ENCODE results near the gene JMJD4.

JMJD4 gene

DNA sequence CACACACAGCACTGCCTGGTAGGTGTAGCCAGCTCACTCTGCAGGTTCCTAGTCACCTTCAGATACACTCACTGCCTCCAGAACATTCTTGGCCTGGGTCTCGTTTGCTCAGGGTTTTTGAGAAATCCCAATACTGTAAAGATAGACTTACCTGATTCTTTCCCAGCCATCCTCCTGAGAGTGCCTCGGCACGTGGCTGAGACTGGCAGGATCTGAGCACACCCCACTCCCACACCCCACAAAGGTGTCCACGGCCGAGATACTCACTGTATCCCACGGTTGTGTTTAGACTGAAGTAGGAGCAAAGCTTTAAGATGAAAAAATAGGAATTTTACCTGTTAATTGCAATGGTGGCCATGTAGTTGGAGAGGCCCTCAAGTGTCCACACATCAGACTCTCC lies 33.5 kb upstream of the JMJD4 start:
- no peak for DNase-seq

DNA sequence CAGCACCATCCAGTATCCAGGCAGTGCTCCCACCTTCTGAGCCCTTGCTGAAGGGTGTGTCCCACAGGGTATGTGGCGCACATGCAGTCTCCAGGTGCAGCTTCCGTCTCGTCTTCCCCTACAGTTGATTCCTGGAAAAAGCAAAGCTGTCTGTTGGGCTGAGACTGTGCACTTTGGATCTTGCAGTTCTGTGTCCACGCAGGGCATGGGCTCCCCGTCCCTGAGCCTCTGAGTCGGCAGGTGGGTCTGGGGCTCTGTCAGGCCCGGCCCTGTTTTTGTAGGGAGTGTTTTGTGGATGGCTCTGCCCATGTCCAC lies 33.0 kb upstream of the JMJD4 start:
- no peak for DNase-seq

DNA sequence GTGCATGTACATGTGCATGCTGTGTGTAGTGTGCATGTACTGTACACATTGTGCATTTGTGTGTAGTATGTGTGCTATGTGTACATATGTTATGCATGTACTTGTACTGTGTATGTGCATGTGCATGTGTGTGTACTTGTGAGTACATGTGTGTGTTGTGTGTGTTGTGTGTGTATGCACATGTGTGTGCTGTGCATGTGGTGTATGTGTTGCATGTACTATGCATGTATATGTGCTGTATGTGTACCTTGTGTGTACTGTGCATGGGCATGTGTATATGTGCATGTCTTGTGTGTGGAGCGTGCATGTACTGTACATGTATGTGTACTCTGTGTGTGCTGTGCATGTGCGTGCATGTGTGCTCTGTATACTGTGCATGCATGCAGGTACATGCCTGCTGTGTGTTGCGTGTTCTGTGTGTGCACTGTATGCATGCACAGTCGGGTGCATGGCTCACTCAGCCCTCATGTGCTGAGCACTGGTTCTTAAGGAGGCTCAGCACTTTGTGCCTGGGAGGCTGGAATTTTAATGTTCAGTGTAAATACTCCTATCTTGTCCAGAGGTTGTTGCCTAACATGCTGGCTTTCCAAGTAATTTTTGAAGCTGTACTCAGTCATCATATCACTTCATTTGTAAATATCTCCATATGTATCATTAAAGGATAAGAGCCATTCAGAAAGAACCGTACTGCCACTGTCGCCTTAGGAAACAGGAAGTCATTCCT lies 32.5 kb upstream of the JMJD4 start:
- DNase-seq = no peak

DNA sequence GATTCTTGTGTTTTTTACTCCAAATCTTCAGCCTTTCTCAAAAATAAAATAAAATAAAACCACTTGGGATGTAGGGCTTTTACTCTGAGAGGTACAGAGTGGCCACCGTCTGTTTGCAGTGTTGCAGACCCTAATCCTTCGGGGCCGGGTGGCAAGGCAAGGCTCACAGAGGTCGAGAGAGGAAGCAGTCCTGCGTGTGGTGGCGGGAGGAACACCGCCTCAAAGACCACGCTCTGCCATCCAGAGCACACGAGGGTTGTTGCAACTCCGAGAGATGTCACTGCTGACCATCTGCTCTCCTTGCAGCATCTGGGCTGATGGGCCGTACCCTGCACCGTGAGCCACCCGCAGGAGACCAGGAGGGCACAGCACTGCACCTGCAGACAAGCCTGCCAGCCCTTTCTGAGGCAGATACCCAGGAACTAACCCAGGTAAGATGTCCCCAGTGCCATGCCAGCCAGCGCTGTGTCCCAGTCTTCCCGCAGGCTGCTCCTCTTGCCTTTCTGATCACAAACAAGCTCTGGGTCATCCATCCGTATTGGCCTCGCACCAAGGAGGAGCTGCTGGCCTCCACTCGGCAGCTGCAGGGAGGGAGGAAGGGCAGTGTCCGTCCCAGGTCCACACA lies 31.7 kb upstream of the JMJD4 start:
- no peak for DNase-seq

DNA sequence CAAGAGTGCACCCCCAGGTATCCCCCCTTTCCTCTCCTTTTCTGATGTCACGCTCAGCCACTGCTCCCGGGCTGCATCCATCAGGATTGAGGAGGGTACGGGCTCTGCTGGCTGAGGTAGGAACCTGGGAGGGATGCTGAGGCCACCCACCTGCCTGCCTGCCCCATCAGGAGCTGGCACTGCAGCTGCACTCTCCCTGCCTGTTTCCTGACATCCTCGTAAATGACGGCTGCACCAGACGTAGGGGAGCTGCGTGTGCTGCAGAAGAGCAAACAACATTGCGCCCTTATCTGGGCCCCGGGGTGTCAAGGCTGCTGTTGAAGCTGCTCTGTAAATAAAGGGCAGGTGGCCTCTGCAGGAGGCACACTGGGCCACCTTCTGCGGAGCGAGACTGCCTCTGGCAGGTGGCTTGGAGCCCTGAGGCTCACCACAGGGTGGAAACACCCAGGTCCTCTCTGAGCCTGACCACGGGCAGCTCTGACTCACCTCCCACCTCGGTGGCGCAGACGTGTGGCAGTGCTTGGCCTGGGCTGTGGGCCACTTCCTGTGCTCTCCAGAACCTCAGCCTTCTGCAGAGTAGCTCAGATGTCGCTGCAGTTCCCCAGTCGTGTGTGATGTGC lies 31.0 kb upstream of the JMJD4 start:
- DNase-seq = no peak

DNA sequence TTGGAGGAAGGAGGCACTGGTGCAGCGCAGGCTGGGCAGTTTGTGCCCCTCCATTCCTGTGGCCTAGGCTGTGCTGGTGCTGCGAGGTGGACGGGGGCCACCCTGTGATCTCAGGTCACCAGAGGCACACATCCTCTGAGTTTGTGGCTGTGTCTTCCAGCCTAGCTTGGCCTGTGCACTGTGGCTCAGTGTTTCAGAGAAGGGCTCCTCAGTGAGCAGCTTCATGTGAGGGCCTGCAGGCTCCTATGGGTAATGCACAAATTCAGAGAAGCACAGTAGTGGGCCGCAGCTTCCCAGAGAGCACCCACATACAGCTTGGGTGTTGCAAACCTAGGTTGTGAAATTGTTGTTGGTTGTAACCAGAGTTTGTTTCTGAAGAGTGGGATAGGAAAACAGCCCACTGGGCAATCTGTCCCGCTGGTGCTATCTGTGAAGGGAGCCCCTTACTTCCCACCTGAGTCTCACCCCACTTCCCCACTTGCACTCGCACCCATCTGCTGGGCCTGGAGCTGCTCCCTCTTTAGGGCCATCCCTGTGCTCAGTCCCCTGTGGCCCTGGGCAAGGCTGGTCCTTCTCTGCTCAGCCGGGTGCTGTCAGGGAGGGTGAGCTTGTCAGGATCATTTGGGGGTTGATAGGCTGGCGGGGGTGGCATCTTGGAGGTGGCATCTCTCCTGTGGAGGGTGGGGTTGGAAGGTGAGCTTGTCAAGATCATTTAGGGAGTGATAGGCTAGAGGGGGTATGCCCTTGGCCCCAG lies 30.3 kb upstream of the JMJD4 start:
- no peak for DNase-seq

DNA sequence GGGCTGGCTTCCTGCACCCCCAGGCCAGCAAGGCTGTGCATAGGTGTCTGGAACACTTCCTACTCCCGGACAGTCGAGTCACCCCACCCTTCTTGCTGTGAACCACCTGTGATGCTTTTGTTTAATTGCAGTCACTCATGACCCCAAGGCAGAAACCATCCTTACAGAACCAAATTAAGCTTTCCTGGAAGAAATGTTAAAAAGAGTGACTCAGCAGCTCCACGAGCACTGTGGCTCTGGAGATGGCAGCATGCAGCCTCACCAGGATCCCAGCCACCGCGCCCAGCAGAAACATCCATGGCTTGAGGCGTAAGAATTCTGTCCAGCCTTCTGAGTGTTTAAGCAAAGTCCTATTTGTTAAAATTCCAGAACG lies 28.9 kb upstream of the JMJD4 start:
- DNase-seq = no peak

DNA sequence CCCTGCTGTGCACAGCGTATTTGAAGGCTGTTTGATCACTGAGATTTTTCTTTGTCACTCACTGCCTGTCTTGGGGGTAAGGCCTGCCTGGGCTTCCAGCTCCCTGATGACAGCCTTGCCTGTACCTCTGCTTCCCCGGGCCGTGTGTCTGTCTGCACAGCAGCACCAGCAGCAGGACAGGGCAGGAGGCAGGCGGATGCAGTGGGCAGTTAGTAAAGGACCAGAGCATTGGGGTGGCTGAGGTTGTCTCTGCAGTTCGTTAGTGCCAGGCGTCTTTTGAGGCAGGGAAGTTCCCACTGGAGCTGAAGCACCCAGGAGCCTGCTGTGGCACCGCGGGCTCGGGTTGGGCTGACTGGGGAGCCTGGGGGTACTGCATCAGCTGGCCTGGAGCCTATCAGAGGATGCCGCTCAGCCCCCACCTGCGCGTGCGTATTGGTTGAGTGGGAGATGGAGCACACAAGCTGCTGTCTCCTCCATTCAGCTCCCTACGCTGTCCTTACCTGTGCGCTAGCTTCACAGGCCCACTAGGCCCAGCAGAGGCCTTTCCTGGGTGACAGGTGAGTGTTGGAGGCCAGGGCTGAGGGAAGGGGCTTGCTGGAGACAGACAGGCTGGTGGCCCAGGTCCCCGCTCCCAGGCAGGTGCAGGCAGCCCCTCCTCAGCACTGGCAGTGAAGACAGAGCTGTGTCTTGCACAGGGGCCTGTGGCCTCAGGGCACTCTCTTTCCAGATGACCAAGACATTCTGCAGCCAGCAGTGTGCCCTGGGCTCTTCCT lies 28.3 kb upstream of the JMJD4 start:
- DNase-seq = no peak

DNA sequence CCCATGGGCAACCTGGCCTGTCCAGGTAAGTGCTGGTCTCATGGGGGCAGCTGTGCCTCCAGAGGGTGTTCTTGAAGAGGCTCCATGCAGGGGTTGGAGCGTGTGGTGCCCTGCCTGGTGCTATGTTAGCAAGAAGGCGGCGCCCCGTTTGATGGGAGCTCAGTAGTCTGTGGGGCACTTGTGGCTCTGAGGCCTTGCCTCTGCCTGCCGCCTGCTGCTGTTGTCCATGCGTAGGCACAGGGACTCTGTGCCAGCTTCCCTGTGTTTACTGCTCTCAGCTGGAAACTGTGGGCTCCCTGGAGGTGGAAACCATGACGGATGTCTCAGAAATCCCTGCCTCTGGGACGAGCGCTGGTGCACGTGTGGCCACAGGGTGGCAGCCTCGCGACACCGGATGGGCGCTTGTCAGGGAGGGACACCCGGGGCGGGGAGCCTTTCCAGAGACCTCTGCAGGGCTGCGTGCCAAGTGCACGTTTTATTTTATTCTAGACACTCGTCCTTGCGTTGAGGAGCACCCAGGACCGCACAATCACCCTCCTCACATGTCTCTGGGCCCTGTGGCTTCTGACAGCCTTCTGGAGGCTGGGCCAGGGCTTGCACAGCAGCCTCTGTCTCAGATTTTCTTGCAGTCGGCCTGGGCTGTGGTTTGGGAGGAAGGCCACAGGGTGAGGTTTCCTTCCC lies 27.3 kb upstream of the JMJD4 start:
- peak; percentile 52 for DNase-seq

DNA sequence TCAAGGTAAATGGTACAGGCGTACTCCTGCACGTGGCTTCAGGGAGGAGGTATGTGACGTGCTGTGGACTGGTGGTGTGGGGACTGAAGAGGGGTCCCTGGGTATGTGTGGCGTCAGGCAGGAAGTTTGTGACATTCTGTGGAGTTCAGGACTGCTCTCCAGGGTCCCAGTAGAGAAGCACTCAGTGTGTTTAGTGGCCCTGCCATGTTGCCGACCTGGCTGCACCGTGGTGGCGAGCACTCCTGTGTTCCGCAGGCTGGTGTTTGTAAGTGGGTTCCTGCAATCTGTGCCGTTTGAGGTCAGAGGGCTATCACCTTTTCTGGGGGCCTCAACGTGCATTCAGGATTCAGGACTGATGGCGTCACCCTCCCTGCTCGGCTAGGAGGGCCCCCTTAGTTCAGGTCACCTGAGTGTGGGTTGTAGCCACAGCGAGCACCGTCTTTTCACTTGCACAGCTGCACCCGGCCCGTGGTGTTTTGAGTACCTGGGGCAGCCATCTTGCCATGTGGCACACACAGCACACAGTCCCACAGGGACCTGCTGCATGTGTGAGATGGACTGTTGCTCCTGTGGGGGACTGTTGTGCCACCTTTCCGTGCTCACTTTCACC lies 26.6 kb upstream of the JMJD4 start:
- no peak for DNase-seq

DNA sequence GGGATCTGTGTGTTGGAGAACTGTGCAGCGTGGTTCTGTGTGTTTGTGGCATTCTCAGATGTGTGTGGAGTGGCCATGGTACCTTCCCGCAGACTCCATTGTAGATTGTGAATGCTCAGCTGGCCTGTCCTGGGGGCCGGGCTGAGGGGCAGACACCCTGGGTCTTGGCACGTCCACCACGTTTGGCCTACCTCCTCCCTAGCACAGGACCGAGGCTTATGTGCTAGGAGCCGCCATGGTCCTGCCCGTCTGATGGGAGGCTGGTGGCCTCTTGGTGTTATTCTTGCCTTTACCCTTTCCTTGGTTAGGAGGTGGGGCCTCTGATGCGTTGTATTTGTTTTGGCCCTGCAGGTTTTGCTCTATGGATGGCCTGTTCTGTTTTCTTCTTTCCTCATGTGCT lies 25.3 kb upstream of the JMJD4 start:
- DNase-seq = no peak

DNA sequence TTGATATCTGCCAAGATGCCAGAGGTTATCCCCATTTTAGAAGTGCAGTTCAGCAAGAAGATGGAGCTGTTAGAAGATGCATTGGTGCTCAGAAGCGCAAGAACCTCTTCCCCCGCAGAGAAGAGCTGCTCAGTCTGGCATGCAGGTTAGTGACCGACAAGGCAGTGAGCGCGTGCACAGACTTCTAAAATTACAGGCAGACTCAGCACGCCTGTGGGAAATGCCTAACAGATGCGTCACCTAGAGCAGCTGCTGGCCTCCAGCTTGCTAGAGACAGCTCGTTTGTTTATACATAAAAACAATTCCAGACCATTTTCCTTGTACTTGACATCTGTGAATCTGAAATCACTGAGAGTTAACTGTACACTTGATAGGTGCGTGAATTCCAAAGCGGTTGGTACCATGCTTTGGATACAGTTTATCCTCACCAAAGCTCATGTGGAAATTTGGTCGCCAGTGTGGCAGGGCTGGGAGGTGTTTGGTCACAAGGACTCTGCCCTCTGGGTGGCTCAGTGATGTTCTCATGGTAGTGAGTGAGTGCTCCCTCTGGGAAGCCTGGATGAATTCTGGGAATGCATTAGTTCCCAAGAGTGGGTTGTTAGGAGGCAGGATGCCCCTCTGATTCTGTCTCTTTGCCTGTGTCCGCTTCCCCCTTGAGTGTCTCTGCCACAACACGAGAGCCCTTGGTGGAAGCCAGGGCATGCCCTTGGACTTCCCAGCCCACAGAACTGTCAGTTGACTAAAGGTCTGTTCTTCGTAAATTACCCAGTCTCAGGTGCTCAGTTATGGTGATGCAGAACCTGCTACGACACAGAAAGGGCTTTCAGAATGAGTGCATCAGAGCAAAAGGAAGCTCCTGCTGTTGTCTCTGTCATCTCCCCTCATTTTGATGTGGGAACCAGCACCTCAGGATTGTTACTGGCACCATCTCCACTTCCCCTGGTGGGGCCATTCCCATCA lies 24.5 kb upstream of the JMJD4 start:
- DNase-seq = no peak

DNA sequence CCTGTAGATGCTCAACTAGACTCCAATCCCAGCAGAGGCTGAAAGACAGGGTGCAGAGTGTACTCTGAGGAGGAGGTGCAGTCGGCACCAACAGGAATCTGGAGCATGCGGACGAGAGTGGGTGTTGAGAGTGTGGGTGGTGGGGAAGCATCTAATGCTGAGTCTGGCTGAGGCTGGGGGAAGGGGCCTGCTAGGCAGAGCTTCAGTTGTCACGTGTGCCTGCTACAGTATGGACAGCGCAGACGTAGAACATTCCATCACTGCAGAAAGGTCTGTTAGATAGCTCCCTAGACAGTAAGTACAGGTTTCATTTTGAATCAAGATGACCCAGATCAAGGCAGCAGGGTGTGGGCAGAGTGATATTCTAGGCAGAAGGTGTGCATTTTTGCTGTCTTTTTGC lies 23.3 kb upstream of the JMJD4 start:
- DNase-seq = no peak

DNA sequence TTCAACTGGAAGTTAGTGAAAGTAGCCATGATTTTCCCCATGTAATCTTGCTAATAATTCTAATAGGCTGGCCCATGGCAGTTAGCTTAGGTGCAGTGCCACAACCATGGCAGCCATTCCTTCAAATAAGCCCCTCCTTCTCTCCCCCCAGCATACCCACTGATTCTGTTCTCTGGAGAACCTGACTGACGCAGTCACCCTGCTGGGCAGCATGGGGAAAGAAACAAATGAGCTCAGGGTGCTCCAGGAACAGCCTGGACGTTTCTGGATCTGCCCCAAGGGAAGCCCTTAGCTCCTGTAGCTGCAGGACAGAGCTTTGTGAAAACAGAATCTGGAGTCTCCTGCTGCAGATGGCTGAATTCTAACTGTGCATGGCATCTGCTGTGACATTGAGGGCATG lies 22.7 kb upstream of the JMJD4 start:
- no peak for DNase-seq

DNA sequence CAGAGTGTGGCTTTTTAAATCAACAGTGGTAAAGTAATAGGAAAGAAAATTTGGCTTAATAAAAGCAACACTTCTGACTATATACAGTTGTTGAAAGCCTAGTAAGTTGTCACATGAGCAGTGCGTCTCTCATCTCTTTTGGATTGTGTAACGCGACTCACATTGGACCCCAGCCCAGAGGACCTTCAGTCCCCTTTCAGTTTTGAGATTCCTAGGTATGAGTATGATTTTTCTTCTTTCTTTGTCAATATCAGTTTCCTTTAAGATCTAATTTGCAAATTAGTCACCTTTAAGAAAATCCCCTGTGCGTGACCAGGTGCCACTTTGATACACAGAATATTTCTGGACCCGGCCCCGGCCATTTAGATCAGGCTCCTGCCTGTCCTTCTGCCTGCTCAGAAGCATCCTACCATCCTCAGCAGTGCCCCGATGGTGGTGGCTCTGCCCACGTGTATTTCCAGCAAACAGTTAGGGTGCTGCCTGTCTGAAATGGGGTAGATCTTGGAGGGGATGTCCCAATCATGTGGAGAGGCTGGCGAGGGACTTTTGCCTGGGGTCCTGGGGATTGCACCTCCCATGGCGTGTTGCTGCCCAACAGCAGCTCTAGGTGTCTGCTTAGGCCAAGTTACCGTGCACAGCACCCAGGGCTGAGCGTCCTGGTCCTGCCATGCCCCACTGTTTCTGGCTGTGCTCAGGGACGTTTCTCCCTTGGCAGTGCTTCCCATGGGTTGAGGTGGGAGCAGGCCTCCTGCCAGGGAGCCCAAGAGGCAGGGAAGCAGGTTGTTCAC lies 21.3 kb upstream of the JMJD4 start:
- DNase-seq = no peak

DNA sequence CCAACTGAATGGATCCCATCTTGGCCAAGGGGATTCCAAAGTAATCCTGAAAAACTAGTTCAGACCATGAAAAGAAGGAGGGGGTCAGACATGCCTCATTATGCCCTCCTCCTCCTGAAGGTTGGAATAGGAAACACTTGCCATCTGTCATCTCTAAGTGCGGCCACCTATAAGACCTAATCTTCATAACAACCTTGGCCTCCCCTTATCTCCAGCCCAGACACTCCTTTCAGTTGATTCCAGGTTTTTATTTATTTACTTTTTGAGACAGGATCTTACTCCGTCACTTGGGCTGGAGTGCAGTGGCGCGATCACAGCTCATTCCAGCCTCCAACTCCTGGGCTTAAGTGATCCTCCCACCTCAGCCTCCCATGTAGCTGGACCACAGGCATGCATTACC lies 19.9 kb upstream of the JMJD4 start:
- no peak for DNase-seq

DNA sequence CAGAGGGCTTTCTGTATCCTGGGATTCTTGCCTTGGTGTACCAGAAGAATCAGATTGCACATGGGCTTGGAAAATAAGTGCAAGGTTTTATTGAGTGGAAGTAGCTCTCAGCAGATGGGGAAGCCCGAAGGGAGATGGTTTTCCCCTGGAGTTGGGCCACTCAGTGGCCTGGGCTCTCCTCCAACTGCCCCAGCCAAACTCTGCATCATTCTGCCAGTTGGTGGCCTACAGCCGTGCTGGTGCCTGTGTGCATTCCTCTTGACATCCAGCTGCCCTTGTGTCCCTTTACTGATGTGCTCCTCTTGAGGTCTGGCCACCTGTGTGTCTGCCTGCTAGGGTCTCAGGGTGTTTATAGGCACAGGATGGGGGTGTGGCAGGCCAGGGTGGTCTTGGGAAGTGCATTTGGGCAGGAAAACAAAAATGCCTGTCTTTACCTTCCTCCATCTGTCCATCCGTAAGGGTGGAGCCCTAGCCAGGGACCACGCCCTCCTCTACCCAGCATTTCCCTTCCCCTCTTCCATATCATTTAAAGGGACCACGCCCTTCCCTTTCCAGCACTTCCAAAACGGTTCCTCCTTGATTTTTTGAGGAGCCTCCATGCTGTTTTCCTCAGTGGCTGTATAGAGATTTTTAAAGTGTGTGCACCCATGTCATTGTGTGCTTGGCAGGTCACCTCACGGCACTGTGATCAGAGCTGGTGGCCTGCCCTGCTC lies 19.1 kb upstream of the JMJD4 start:
- DNase-seq = no peak

DNA sequence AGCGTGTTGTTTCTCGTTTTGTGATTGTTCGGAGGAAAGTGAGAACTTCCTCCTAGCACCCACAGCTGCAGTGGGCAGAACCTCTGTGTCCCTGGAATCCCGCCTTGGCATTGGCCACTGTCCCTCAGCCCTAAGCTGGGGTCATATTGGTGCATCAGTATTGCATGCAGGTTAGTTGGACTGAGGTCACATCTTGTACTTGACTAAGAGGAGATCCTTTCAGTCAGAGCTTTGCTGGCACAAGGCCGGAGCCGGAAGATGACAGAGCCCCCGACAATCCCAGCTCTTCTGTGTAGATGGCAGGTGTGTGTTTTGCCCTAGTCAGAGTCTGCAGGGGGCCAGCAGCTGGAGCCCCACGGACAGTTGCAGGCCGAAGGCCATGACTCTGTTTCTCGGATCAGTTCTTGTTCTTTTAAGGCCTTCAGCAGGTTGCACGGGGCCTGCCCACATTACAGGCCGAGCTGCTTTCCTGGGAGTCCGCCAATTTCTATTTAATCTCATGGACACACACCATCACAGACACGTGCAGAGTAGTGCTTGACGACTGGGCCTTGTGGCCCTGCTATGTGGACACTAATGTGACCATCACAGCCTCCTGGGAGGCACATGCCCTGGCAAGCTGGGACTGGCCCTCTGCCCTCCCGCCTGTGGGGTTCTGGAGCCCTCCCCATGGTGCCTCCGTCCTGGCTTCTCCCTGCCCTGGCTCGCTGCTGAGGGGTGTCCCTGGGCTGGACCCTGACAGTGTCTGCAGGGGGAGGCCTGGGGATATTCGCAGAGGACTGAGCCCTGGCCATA lies 15.0 kb upstream of the JMJD4 start:
- DNase-seq = no peak

DNA sequence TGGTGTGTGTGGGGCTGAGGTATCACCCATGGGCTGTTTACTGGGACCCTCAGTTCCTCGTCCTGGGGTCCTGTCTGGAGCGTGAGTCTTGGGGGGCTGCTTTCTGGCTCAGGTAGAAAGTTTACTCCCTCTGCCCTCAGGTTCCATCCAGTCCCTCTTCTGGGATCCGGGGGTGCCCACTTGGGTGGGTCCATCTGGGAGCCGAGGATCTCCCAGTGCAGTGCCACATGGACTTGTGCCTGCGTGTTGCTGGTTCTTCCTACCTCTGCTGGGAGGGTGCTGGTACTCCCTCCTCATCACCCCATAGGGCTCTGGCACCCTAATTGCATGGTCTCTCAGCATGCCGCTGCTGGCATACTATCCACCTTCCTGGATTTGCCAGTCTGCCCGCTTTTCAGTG lies 14.1 kb upstream of the JMJD4 start:
- no peak for DNase-seq
